LoVo (cell line): Measurements from ENCODE around the gene ZNF217.
"Not testable (repeated sequence)": the region's sequence is repeated elsewhere in the genome, so short reads cannot be mapped to it uniquely, and the experiment has no call there.

Source experiments
- DNase-seq: peaks from one replicate; pipeline ENCODE4 v3.0.0-alpha.2; 2016; ENCODE audit warnings: low spot score

ZNF217 gene

DNA sequence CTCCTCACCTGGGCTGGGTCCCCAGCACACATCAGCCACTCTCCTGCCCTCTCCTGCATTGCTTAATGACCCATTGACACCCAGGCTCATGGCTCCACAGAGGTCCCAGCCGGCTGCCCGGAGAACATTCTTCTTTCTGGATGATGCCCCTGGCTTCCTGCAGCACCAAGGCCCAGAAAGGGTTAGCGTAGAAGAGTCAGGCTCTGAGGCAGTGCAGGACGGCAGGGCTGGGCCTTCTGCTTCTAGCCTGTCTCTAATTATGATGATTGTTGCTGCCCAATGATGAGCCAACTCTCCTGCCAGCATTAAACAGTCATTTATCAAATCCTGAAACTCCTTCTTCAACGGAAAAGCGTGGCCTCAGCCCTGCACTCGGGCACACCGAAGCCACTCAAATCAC is 66.4 kb downstream of the ZNF217 start:
- no peak for DNase-seq

- DNase-seq = no peak
Observed at GRCh38 chr20:53524589-53525312, 68.9 kb downstream of the ZNF217 start.

DNA sequence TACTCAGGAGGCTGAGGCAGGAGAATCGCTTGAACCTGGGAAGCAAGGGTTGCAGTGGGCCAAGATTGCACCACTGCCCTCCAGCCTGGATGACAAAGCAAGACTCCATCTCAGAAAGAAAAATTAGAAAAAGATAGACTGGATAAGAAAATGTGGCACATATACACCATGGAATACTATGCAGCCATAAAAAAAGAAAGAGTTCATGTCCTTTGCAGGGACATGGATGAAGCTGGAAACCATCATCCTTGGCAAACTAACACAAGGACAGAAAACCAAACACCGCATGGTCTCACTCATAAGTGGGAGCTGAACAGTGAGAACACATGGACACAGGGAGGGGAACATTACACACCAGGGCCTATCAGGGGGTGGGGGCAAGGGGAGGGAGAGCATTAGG is 70.0 kb downstream of the ZNF217 start:
- DNase-seq = not testable (repeated sequence)

GRCh38 chr20:53522696-53523095 is 70.9 kb downstream of the ZNF217 start:
- DNase-seq = no peak

GRCh38 chr20:53522026-53522425 is 71.6 kb downstream of the ZNF217 start:
- no peak for DNase-seq

DNA sequence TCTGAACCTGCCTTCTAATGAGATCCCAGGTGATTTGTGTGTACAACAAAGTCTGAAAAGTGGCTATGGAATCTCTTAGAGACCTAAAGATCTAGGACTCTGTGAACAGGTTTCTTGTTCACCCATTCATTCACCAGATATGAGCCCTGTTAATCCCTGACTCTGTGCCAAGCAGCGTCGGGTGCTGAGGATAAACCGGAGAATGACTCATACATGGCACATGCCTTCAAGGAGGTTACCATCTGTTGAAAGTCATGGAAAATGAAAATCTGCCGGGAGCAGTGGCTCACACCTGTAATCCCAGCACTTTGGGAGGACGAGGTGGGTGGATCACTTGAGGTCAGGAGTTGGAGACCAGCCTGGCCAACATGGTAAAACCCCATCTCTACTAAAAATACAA is 72.2 kb downstream of the ZNF217 start:
- DNase-seq = peak; percentile 39

GRCh38 chr20:53517146-53517545 is 76.5 kb downstream of the ZNF217 start:
- DNase-seq = peak; percentile 8
